T-helper 2 cell treated with Interferon-gamma antibody and Interleukin-4, amounts not matched to agents 100 ng/mL and 5 ng/mL, for 36 hours (primary cell): ENCODE results near the gene TCF7L1. TPM values are rescaled to one million over a fixed set of nuclear protein-coding genes. Genes with fewer than 3 reads are reported as not detected.

Experiments used
- intact Hi-C: fragments of 100-400 bp; cut with micrococcal nuclease; formaldehyde crosslinking; loops from one replicate; pipeline ENCODE4 v1.15.1; 2023
- total RNA-seq: library from RNA; stranded (reverse); gene quantifications from 2 replicates; pipeline ENCODE4 v1.2.3, GENCODE V29; 2022

TCF7L1 gene
- total RNA-seq, 1 donor from 2014 or later = not detected

DNA sequence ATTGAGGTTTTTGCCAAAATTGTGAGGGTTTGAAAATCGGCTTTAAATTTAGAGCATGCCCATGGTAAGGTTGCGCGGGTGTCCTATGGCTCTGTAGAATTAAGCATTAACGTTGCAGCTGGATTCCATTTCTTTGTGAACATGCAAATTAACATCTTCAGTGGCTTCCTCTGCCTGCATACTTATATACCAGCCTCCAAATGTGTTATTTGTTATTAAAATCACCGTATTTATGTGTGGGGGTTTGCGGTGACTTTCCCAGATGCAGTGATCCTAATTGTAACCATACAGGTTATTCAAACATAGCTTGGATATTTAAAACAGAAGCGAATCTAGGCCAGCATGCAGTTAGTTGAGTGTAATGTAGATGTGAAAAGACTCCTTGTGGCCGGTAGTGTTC, 114.4 kb downstream of the TCF7L1 start:
- intact Hi-C loops = no loop called here

DNA sequence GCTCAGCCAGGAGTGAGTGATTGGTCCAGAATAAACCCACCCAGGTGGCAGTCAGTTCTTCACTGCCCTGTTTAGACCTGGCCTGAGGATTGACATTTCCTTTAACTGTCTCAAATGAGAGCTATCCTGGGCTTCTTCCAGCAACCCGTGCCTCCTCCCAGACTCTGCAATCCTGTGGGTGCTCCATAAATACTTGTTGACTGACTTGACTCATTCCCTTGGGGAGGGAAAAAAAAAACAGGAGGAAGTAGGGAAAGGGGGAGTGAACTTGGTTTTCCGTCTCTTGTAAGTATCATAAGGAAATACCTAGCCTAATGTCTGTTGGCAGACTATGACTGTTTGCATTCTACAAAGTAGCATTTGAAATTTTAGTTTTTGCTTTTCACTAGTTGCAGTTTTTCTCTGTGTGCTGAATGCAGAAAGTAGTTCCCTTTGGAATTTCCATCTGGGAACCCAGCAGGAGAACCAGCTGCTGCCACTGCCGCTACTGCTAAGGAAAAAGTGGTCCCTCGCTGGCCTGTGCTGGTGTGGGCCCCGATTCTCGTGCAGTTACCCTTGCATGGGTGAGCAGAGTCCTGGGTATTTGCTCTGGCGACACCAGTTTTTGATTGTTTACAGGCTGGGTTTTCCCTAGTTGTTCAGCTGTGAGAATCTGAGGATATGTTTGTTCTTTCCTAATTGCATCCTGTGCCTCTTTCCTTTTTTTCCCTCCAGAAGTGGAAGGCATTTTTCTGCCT, 115.7 kb downstream of the TCF7L1 start:
- intact Hi-C loops = no loop called here

DNA sequence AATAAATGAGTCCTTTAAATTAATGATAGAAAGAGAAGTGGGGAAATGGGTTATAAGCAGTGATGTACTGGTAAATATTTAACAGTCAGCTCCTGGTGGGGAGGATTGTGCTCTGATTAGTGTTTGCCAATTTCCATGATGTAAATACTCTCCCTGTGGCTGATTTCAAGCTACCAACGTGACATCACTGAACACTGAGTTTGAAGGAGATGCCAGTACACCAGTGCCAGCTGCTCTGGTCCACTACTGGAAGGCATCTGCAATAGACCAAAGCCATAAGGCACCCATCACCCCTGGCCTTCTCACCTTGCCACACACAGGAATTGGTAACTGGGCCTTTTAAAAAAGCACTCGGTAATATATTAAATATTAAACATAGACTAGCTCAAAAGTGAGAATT, 116.9 kb downstream of the TCF7L1 start:
- intact Hi-C loops = no loop called here

DNA sequence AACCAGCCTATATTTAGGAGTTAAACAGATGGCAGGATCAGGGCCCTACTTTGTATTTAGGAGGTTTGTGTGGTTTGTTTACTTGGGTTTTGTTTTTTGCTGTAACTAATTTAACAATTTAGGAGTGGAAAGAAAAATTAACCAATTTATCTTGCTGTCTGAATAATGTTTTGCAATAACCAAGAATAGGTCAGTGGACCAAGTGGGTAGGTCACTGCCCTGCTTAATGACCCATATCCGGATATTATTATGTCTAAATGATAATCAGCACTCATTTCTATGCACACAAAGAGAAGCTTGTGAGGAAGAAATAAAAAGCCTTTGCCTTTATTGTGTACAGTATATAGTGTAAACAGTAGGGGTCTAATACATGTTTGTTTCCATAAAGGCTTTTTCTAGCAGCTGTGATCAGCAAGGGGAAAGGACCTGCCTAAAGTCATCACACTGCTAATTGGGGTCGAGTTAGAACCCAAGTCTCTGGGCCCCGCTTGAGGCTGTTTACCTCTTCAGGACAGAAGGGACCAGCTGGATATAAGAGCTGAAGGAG, 118.0 kb downstream of the TCF7L1 start:
- intact Hi-C loops = no loop called here

DNA sequence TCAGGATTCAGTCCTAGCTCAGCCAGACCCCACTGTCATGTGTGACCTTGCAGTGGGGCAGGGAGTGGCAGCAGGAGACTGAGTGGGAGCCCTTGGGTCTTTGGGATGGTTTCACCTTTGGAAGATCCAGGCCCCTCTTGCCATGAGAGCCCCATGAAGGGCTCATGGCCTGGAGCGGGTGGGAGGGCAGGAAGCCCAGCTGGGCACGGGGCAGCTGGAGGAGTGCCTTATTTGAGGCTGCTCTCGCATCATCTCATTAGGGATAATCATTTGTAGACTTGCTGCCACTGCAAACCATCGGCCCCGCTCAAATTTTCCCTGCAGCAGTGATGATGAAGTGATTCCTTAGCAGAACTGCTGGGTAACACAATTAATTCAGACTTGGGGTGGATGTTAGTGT, 120.7 kb downstream of the TCF7L1 start:
- intact Hi-C loops = no loop called here

DNA sequence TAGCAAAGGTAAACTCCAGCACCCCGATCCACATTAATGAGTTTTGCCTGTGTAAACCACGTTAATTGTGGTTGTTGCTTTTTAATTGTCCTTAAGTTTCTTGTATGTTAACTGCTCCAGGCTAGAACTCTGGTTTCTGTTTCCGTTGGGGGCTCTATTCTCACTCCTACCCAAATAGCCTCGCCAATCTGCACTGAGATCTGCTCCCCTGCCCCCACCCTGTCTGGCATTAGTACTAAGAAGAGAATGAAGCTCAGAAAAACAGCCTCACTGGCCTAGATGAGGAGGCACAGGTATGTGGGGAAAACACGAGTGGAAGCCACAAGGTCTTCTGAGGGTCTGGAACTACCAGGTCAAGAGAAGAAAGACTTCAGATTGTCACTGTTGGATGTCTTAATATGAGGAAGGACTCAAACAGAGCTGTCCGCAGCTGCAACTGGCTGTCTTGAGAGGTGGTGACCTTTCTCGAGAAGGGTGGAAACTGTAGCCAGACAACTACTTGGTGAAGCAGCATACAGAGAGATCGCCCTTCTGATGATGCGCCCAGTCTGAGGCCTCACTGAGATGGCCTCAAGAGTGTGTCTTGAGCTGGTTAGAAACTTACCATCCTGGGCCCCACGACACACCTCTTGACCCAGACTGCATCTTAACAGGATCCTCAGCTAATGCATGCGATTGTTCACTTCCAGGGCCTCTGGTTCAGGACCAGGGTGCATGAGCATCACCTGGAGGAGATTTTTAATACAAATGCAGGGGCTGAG, 121.5 kb downstream of the TCF7L1 start:
- intact Hi-C loops = no loop called here

DNA sequence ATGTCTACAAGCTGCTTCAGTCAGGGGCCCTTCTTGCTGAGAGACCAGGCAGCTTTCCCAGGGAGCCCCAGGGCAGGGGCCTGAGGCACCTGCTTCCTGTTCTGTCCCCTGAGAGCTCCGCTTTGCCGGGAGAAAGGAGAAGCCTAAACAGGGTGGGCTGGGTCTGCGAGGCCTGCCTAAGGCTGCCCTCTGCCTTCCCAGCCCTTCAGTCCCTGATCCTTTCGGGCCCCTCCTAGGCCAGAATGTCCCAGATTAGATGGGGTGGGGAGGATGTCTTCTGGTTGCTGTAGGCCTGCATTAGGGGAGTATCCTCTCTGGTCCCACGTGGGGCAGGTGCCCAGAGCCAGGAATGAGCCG, 122.2 kb downstream of the TCF7L1 start:
- intact Hi-C loops = no loop called here

DNA sequence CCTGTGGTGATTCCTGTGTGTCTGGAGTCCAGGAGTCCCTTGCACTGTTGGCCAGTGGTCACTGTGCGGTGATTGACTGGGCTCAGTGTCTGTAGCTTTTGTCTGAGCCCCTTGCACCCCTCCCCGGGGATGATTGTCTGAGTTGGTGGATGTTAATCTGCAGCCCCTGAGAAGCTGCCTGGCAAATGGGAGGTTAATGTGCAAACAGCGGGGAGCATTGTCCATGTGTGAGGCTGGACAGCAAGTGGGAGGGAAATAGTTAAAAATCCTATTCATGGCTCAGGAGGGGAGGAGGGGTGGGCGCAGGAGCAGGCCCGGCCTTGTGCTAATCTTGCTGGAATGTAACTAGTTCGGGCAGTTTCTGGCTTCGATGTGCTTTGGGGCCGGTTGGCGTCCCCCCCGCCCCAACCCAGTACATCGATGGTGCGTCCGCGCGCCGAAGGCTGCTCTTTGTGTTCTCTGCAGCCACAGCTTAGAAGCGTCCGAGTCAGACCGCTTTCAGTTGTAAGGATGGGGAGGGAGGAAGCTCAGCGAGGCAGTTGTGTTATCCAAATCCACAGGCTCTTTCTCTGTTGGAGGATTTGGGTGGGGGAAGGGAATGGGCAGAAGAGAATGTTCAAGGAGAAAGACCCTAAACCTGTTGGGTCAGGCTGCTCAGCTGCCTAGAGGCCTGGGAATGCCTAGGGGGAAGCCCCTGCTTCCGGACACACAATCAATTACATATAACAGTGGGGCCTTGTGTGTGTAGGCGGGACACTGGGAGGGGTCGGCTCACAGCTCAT, 122.8 kb downstream of the TCF7L1 start:
- intact Hi-C loops = no loop called here

DNA sequence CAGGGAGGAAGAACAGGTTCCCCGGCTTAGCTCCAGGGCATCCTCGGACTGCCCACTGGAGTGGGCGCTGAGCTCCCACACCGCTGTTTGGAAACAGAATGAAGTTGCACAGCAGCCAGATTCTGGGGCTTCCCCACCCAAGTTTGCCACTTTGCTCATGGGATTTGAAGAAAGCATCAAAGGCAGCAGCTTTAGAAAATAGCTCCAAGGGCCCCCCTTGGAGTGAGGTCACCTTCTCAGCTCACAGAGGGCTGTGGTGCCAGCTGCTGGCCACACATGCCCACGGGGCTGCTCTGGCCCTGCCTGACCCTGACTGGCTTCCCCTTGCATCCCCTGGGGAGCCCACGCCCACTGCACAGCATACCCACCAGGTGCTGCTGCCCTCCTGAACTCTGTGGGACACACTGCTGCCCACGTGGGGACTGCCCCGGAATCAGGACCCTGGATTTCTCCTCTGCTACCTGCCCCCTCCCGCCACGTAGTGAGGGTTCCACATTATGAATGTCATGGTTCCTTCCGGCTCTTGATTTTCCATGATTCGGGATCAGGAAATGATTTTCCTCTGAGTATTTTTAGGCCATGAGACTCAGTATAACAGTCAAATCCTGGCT, 124.3 kb downstream of the TCF7L1 start:
- intact Hi-C loops = no loop called here

DNA sequence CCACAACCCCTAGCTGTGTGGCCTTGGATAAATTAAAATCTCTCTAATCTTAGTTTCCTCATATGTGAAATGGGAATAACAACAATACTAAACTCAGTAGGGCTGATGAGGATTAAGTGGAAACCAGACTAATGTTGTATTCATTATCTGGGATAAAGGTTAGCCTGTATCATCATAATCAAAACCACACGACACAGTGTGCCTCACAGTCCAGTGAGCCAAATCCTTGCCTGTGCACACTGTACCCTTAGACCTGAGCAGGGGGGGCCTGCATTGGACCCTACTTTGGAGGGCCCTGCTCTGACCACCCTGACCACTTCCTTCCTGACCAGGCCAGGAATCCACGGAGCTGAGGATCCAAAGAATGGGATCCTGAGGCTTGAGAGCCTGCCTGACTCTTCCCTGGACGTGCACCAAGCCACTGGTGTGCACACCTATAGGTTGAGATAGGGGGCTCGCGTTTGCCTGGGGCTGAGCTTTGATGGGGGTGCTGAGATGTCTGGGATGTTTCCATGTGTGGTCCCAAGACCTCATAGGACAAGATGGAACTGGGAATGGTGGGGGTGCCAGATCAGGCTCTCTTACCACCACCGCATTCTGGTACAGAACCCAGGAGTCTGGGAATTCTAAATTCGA, 124.9 kb downstream of the TCF7L1 start:
- intact Hi-C loops = no loop called here

DNA sequence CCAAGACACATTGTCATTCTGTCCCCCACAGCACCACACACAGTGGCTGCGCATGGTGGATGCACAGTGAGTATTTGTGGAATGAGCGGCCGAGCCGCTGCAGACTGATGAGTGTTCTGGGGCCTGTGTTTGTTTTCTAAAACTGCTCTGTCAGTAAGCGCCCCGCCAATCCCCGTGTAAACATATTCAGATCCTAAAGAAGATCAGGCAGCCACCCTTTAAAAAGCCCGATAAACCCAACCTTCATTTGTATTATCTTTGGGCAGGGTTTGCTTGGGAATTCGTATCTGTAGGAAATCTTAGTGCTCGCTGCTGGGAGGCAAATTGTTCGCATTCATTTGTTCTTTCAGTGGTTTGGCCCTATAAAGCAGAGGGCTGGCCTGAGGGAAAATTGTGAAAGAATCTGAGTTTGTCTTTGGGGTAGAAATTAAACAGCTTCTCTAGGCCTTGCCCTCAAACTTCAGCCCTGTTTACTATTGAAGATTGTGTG, 126.0 kb downstream of the TCF7L1 start:
- intact Hi-C loops = no loop called here

DNA sequence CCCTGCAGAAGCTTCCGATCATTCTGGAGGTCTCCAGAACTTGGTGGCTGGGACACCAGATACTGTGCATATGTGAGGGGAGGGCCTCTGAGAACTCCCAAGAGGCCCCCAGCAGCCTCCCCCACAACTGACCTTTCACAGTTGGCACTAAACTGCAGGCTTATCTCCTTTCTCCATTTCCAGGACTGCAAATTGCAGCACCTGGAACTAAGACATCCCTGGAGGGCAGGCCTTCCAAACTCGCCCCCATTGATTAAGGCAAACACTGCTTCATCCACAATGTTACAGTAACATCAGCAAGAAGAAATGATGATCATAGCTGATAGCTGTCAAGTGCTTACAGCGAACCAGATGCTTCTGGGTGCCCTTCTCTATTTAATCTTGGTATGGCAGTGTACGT, 126.7 kb downstream of the TCF7L1 start:
- intact Hi-C loops = no loop called here

DNA sequence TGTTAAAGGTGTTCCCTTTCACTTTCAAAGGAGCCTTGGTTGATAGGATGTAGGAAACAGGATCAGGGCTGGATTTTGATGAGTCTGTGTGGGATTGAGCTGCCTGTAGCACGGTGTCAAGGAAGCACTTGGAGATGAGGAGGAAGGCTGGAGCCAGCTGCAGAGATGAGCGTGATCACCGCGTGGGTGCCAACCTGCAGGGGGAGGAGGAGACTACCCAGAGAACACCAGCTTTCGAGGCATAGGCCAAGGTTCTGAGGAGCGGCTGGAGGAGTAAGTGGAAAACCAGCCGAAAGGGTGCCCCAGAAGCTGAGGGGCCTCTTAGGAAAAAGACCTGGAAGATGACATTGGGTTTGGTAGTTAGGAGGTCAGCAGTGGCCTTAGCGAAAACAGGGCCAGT, 130.4 kb downstream of the TCF7L1 start:
- intact Hi-C loops = no loop called here

DNA sequence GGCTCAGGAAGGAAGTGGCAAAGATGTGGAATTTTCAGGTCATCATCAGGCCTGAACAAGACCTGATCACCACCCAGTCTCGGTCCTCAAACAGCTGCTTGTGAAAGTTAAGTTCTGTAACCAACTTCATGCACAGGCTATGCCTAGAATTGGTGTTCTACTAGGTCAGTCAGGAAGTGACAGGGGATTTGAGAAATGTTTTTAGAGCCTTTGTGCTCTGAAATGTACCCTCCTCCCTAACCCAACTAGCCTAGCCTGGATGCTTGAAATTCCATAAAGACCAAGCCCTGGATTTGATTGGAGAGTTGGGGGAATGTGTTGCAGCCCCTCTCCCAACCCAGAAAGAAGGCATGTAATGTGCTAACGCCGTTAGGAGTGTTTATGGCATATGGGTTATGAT, 131.3 kb downstream of the TCF7L1 start:
- intact Hi-C loops = no loop called here

DNA sequence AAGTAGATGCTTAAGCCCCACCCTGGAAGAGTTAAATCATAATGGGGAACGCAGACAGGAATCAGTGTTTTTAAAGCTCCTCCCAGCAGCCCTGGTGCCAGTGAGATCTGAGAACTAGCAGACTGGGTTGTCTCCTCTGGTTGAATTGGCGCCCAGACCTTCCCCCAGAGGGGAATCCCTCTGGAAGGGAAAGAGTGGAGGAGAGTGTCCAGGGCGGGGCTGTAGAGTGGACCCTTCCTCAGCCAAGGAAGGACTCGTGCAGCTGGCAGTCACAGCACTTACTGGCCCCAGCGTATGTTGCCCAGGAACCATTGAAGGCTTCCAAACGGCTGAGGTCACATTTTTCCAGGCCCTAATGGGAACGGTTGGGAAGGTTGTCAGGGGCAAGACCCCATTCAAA, 132.1 kb downstream of the TCF7L1 start:
- intact Hi-C loops = no loop called here

DNA sequence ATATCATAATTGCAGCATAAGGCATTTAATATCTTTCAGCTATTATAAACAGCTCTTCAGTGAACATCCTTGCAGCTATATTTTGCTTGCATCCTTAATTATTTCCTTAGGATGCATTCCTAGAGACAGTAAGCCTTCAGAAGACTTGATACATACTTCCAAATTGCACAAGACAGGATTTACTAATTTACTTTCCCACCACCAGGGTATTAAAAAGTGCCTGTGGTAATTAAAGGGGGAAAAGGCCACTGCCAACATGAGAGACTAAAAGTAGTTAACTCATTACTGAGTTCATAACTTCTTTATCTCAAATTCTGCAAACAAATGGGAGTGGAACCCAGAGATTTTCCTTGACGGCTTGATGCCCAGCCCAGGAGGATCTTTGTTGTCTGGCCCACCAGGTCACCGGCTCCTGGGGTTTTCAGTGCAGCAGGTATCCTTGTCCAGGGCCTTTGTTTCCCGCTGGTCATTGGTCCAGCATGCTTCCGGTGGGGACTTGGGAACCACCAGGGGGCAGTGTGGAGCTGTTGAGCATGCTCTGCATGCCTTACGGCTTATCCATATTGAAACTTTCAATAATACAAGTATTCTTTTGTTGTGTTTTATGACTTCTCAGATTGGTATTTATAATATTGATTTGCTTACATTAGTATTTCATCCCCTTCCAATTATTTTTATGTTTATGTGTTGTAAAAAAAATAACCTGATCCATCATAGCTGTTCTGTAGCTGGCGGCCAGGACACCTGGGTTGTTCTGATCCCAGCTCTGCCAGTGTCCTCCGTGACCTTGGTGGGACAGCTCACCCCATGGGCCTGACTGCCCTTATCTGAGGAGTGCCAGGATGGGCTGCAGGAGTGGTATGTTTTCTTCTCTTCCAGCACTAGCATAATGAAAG, 133.2 kb downstream of the TCF7L1 start:
- intact Hi-C loops = loop anchor here (1.0 kb wide), 2 partner anchors 19 to 32 kb away; no protein-coding TSS in a partner anchor

DNA sequence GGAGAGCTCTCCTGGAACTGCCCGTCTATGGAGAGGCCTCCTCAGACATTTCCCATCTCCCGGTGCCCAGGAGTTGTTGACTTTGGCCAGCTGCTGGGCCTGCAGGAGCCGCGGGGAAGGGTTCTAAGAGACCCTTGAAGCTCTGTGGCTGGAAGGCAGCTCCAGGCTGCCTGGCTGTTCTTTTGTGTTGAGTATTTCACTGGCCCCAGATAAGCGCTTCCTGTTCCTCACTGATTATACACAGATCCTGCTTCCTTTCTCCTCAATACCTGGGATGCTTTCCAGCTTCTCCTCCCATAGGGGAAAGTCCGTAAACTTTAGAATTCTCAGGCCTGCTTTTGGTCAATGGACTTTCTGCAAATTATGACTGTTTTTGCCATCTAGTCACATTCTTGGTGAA, 136.8 kb downstream of the TCF7L1 start:
- intact Hi-C loops = no loop called here

DNA sequence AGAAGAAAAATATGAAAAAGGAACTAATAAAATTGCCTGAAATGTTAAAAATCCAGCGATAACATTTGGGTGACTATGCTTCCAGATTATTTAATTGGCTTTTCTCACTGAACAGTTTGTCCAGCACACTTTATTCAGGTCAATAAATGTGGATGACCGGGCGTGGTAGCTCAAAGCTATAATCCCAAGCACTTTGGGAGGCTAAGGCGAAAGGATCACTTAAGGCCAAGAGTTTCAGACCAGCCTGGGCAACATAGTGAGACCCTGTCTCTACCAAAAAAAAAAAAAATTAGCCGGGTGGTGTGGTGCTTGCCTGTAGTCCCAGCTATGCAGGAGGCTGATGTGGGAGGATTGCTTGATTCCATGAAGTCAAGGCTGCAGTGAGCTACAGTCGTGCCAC, 139.2 kb downstream of the TCF7L1 start:
- intact Hi-C loops = no loop called here
